ENCODE results near the gene PDE12. TPM values are rescaled to one million over a fixed set of nuclear protein-coding genes. Genes with fewer than 3 reads are reported as not detected.

PDE12 gene
- total RNA-seq, 4 donors from 2014 or later: 13.6 to 33.4 (median 28.7) TPM

- DNase-seq: no peak
- 85 to 86% methylated on average over 6 of the region's 6 CpGs for WGBS, 2 donors
- Histone ChIP-seq H3K27ac (no peak overlapping the region), H3K36me3 (no peaks in the 10 kb centered on the region), H3K4me1 (peaks cover 3 to 13% of the 10 kb centered on the region in 2 donors), H3K9me3 (no peaks in the 10 kb centered on the region), H3K27me3 (no peaks in the 10 kb centered on the region), H3K4me3 (replicated peaks in 1 of 3) (no peak overlapping the region)
- intact Hi-C loops (cut with DNase I): no loop called here
- TF ChIP-seq CTCF (IDR thresholded peaks at IDR 0.05) (no peak), POLR2A (IDR thresholded peaks at IDR 0.05) (no peak)
Observed at GRCh38 chr3:57586778-57587177, 30.7 kb downstream of the PDE12 start.

- no peak for DNase-seq
- Histone ChIP-seq H3K9me3 (no peaks in the 10 kb centered on the region), H3K4me3 (replicated peaks in 1 of 3) (no peak overlapping the region), H3K27me3 (no peaks in the 10 kb centered on the region), H3K4me1 (peaks cover 7 to 18% of the 10 kb centered on the region in 2 donors), H3K36me3 (no peaks in the 10 kb centered on the region), H3K27ac (no peak overlapping the region)
- intact Hi-C loops (cut with DNase I): no loop called here
- TF ChIP-seq CTCF (IDR thresholded peaks at IDR 0.05) (no peak), POLR2A (IDR thresholded peaks at IDR 0.05) (no peak)
- 88 to 91% methylated on average over 2 of the region's 2 CpGs for WGBS, 2 donors
Observed at GRCh38 chr3:57587905-57588304, 31.8 kb downstream of the PDE12 start.

GRCh38 chr3:57592306-57592705, 36.2 kb downstream of the PDE12 start:
- no peaks in the 10 kb centered on the region for H3K36me3 ChIP-seq
- H3K9me3 ChIP-seq: no peaks in the 10 kb centered on the region
- H3K4me1 ChIP-seq: peaks cover 30 to 31% of the 10 kb centered on the region in 2 donors
- no peak overlapping the region for H3K4me3 ChIP-seq (replicated peaks in 1 of 3)
- no peaks in the 10 kb centered on the region for H3K27me3 ChIP-seq
- intact Hi-C loops (cut with DNase I): no loop called here
- TF ChIP-seq POLR2A (IDR thresholded peaks at IDR 0.05) (no peak), CTCF (IDR thresholded peaks at IDR 0.05) (no peak)
- no peak for DNase-seq
- H3K27ac ChIP-seq: no peak overlapping the region
- 80% methylated on average over 6 of the region's 6 CpGs for WGBS, 2 donors

GRCh38 chr3:57594144-57594543, 38.1 kb downstream of the PDE12 start:
- no peak overlapping the region for H3K27ac ChIP-seq
- WGBS, 2 donors: 77 to 86% methylated on average over 4 of the region's 4 CpGs
- TF ChIP-seq POLR2A (IDR thresholded peaks at IDR 0.05): no peak
- TF ChIP-seq CTCF (IDR thresholded peaks at IDR 0.05): no peak
- no peaks in the 10 kb centered on the region for H3K36me3 ChIP-seq
- DNase-seq: no peak
- H3K9me3 ChIP-seq: no peaks in the 10 kb centered on the region
- H3K4me3 ChIP-seq (replicated peaks in 1 of 3): no peak overlapping the region
- intact Hi-C loops (cut with DNase I): no loop called here
- peaks cover 38% of the 10 kb centered on the region in 2 donors for H3K4me1 ChIP-seq
- no peaks in the 10 kb centered on the region for H3K27me3 ChIP-seq

GRCh38 chr3:57594576-57594975, 38.5 kb downstream of the PDE12 start:
- Histone ChIP-seq H3K4me1 (peaks cover 38 to 39% of the 10 kb centered on the region in 2 donors), H3K27me3 (no peaks in the 10 kb centered on the region), H3K9me3 (no peaks in the 10 kb centered on the region), H3K36me3 (no peaks in the 10 kb centered on the region), H3K27ac (no peak overlapping the region), H3K4me3 (replicated peaks in 1 of 3) (no peak overlapping the region)
- 59 to 70% methylated on average over 5 of the region's 5 CpGs for WGBS, 2 donors
- no peak for DNase-seq
- intact Hi-C loops (cut with DNase I): no loop called here
- no peak for TF ChIP-seq POLR2A (IDR thresholded peaks at IDR 0.05)
- no peak for TF ChIP-seq CTCF (IDR thresholded peaks at IDR 0.05)

Data from thyroid gland (tissue), 4 donors.